ENCODE results near the gene SCUBE2.

Gene SCUBE2

DNA sequence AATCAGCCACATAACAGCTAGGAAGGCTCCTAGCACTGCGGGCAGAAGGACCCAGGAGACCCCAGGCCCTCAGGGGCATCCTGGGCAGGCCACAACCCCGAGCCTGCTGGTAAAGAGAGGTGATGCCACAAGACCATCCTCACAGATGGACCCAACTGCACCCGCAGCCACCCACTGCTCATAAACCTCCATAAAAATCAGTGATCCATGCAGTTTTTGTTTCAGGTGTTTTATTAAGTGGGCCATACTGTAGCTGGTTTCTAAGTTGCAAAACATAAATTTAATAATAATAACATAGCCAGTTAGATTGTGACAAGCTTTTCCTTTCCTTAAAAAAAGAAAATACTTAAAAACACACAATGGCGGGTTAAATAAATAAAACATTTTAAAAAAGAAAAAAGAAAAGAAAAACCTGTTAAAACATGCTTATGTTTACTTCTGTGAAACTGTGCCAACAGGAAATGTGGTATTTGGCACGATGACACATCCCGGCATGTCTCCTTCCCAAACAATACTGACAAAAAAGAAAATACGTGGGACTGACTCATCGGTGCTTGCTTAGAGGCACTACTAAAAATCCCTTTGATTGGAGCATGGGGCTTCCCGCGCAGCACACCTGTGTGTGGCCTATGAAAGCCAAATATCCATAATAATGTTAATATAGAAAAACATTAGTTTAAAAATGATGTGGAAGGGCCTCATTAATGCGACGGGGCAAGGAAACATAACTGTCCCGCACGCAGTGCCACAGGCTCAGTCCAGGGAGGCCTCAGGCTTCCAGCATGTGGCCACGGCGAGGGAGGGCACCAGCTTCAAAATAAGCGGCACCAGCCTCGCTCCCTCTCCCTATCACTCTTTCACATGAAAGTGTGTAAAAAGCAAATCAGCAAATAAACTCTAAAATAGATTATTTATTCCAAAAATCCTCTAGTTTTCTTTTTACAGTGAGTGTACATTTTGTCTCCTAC, 47.5 kb upstream of the SCUBE2 start:
- peak overlapping the region; percentile 69 for H3K27ac ChIP-seq (ENCODE audit: low read length, poor library complexity, severe bottlenecking)
- no peak overlapping the region for H2BK15ac ChIP-seq (ENCODE audit: low read depth, poor library complexity, severe bottlenecking)
- H3K14ac ChIP-seq (ENCODE audit: low read length in 2 of 2) = no peak overlapping the region
- H3K4me2 ChIP-seq (ENCODE audit: low read length, poor library complexity, severe bottlenecking) = no peak overlapping the region
- H3K4me3 ChIP-seq (ENCODE audit: insufficient read depth in 1 of 2, low read depth in 1 of 2, low read length in 2 of 2) = no peak overlapping the region
- H3K18ac ChIP-seq (ENCODE audit: low read depth in 1 of 2, low read length in 2 of 2) = peak overlapping the region in 1 of 2 experiments; percentile 37
- H2AK5ac ChIP-seq (ENCODE audit: low read length, severe bottlenecking) = no peak overlapping the region
- H3K36me3 ChIP-seq (ENCODE audit: control insufficient read depth in 1 of 2, insufficient read depth in 2 of 2, low read depth in 1 of 2, low read length in 2 of 2) = peaks cover 44 to 86% of the 10 kb centered on the region in 2 experiments
- H3K9me3 ChIP-seq (ENCODE audit: control insufficient read depth, low read length) = no peaks in the 10 kb centered on the region
- H3K23ac ChIP-seq (ENCODE audit: low read length in 2 of 2) = no peak overlapping the region
- H2BK12ac ChIP-seq (ENCODE audit: low read length in 2 of 2) = no peak overlapping the region
- no peak overlapping the region for H2AFZ ChIP-seq (ENCODE audit: low read depth, low read length)
- no peak overlapping the region for H3K4ac ChIP-seq (ENCODE audit: low read depth in 1 of 2, low read length in 2 of 2)
- DNase-seq = peak; percentile 79
- no peaks in the 10 kb centered on the region for H3K27me3 ChIP-seq (ENCODE audit: control insufficient read depth in 1 of 2, insufficient read depth in 1 of 2, low read length in 2 of 2)
- H4K91ac ChIP-seq (ENCODE audit: low read length) = no peak overlapping the region
- H3K4me1 ChIP-seq (ENCODE audit: control insufficient read depth, insufficient read depth, low read depth, low read length) = peaks cover 19% of the 10 kb centered on the region
- 49% methylated on average over 10 of the region's 18 CpGs for WGBS
- H2BK5ac ChIP-seq (ENCODE audit: low read depth, low read length, poor library complexity, severe bottlenecking) = no peak overlapping the region
- H3K9ac ChIP-seq (ENCODE audit: low read length) = peak overlapping the region; percentile 52
- H3K79me1 ChIP-seq (replicated peaks; ENCODE audit: low read length, poor library complexity, severe bottlenecking) = peaks cover 12% of the 10 kb centered on the region
- H4K8ac ChIP-seq (ENCODE audit: low read length) = no peak overlapping the region
- no peak overlapping the region for H2BK120ac ChIP-seq (ENCODE audit: low read depth, low read length)

DNA sequence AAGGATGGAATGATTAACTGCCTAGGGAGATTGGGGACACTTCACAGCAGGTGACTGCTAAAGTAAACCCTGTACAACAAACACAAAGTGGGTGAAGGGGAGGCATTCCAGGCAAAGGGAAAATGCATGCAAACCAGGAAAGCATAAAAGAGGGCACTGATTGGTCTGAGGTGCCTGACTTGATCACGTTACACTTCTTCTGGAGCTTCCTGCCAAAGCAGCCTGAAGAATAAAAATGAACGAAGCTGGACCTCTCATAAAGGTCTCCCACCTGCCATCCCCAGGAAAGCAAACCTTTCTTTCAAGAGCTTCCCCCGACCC, 46.7 kb upstream of the SCUBE2 start:
- H2AFZ ChIP-seq (ENCODE audit: low read depth, low read length) = no peak overlapping the region
- WGBS = 87% methylated on average over 3 of the region's 3 CpGs

DNA sequence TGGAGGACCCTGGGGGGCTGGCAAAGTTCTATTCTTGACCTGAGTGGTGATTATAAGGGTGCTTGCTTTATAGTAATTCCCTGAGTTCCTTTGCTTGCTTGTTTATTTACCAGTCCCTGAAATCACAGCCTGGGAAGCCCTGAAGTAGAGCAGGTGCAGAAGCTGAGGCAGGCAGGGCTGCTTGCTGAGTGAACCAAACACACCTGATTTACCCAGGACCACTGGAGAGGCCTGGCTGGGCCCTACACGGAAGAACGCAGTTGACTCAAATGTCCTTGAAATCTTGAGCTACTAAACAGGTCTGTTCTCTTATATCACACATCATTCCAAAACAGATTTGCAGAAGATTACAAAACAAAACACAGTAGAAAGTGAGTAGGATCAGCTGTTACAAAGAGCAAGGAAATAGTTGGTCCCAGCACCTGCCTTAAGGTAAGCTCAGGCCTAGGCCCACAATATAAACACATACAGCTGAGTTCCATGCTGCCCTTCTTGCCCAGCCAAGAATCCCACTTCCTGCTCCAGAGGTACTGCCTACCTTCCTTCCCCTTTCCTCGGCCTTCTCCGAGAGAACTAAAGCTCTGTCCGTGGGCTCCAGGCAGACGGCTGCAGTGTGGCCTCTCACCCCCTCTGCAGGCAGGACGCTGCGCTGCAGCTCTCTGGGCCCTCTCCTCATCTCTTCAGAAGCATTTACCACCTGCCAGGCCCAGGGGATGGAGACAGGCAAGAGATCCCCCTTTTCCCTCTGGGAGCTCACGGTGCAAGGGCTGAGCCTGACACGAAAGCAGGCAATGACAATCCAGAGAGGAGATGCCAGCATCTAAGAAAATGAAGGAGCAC, 46.1 kb upstream of the SCUBE2 start:
- H2BK120ac ChIP-seq (ENCODE audit: low read depth, low read length) = no peak overlapping the region

More for the DNA sequence above, 46.7 kb upstream of the SCUBE2 start:
- no peaks in the 10 kb centered on the region for H3K9me3 ChIP-seq (ENCODE audit: control insufficient read depth, low read length)
- H2BK5ac ChIP-seq (ENCODE audit: low read depth, low read length, poor library complexity, severe bottlenecking) = no peak overlapping the region
- H3K4me3 ChIP-seq (ENCODE audit: insufficient read depth in 1 of 2, low read depth in 1 of 2, low read length in 2 of 2) = no peak overlapping the region
- H3K36me3 ChIP-seq (ENCODE audit: control insufficient read depth in 1 of 2, insufficient read depth in 2 of 2, low read depth in 1 of 2, low read length in 2 of 2) = peaks cover 39 to 86% of the 10 kb centered on the region in 2 experiments
- no peak overlapping the region for H3K4me2 ChIP-seq (ENCODE audit: low read length, poor library complexity, severe bottlenecking)
- no peak overlapping the region for H3K18ac ChIP-seq (ENCODE audit: low read depth in 1 of 2, low read length in 2 of 2)
- H3K4me1 ChIP-seq (ENCODE audit: control insufficient read depth, insufficient read depth, low read depth, low read length) = peaks cover 19% of the 10 kb centered on the region
- peak overlapping the region; percentile 52 for H3K9ac ChIP-seq (ENCODE audit: low read length)
- no peak overlapping the region for H2BK120ac ChIP-seq (ENCODE audit: low read depth, low read length)
- no peak overlapping the region for H3K14ac ChIP-seq (ENCODE audit: low read length in 2 of 2)
- no peak overlapping the region for H3K4ac ChIP-seq (ENCODE audit: low read depth in 1 of 2, low read length in 2 of 2)
- no peak overlapping the region for H4K91ac ChIP-seq (ENCODE audit: low read length)
- no peak overlapping the region for H2BK12ac ChIP-seq (ENCODE audit: low read length in 2 of 2)
- H3K79me1 ChIP-seq (replicated peaks; ENCODE audit: low read length, poor library complexity, severe bottlenecking) = peaks cover 7% of the 10 kb centered on the region
- no peak overlapping the region for H2BK15ac ChIP-seq (ENCODE audit: low read depth, poor library complexity, severe bottlenecking)
- H3K23ac ChIP-seq (ENCODE audit: low read length in 2 of 2) = no peak overlapping the region
- no peak for DNase-seq
- peak overlapping the region; percentile 69 for H3K27ac ChIP-seq (ENCODE audit: low read length, poor library complexity, severe bottlenecking)
- H3K27me3 ChIP-seq (ENCODE audit: control insufficient read depth in 1 of 2, insufficient read depth in 1 of 2, low read length in 2 of 2) = no peaks in the 10 kb centered on the region
- no peak overlapping the region for H2AK5ac ChIP-seq (ENCODE audit: low read length, severe bottlenecking)
- no peak overlapping the region for H4K8ac ChIP-seq (ENCODE audit: low read length)

DNA sequence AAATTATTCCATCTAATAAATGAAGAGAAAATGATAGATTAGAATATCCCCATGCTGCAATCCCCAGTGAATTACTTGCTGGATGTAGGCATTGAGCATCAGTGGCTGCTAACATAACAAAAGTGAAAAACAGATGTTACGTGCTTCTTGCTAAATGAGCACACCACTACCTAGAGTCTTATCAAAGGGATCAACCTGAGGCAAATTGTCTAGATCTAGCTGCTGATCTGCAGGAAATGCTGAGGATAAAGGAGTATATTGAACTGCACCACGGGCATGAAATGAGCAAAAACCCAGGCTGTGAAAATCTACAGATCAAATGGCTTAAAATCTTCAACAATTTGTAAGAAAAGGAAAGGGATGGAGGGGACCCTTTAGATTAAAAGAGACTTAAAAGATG, 45.3 kb upstream of the SCUBE2 start:
- H2BK120ac ChIP-seq (ENCODE audit: low read depth, low read length) = no peak overlapping the region
- no peak overlapping the region for H4K91ac ChIP-seq (ENCODE audit: low read length)
- H3K79me1 ChIP-seq (replicated peaks; ENCODE audit: low read length, poor library complexity, severe bottlenecking) = peaks cover 4% of the 10 kb centered on the region
- peaks cover 32 to 80% of the 10 kb centered on the region in 2 experiments for H3K36me3 ChIP-seq (ENCODE audit: control insufficient read depth in 1 of 2, insufficient read depth in 2 of 2, low read depth in 1 of 2, low read length in 2 of 2)
- H3K4ac ChIP-seq (ENCODE audit: low read depth in 1 of 2, low read length in 2 of 2) = no peak overlapping the region
- no peak overlapping the region for H2AK5ac ChIP-seq (ENCODE audit: low read length, severe bottlenecking)
- no peak overlapping the region for H2BK12ac ChIP-seq (ENCODE audit: low read length in 2 of 2)
- H2BK5ac ChIP-seq (ENCODE audit: low read depth, low read length, poor library complexity, severe bottlenecking) = no peak overlapping the region
- H3K4me1 ChIP-seq (ENCODE audit: control insufficient read depth, insufficient read depth, low read depth, low read length) = peaks cover 19% of the 10 kb centered on the region
- H2BK15ac ChIP-seq (ENCODE audit: low read depth, poor library complexity, severe bottlenecking) = no peak overlapping the region
- no peak overlapping the region for H3K9ac ChIP-seq (ENCODE audit: low read length)
- H3K14ac ChIP-seq (ENCODE audit: low read length in 2 of 2) = no peak overlapping the region
- no peak for DNase-seq
- WGBS = 100% methylated on average over 2 of the region's 2 CpGs
- H3K27me3 ChIP-seq (ENCODE audit: control insufficient read depth in 1 of 2, insufficient read depth in 1 of 2, low read length in 2 of 2) = no peaks in the 10 kb centered on the region
- no peak overlapping the region for H3K4me2 ChIP-seq (ENCODE audit: low read length, poor library complexity, severe bottlenecking)
- H3K23ac ChIP-seq (ENCODE audit: low read length in 2 of 2) = no peak overlapping the region
- H3K4me3 ChIP-seq (ENCODE audit: insufficient read depth in 1 of 2, low read depth in 1 of 2, low read length in 2 of 2) = no peak overlapping the region
- no peak overlapping the region for H3K18ac ChIP-seq (ENCODE audit: low read depth in 1 of 2, low read length in 2 of 2)
- no peak overlapping the region for H4K8ac ChIP-seq (ENCODE audit: low read length)
- H2AFZ ChIP-seq (ENCODE audit: low read depth, low read length) = no peak overlapping the region
- no peaks in the 10 kb centered on the region for H3K9me3 ChIP-seq (ENCODE audit: control insufficient read depth, low read length)
- H3K27ac ChIP-seq (ENCODE audit: low read length, poor library complexity, severe bottlenecking) = no peak overlapping the region

More for the DNA sequence above, 46.1 kb upstream of the SCUBE2 start:
- peak overlapping the region in 1 of 2 experiments; percentile 51 for H3K23ac ChIP-seq (ENCODE audit: low read length in 2 of 2)
- no peak overlapping the region for H2AFZ ChIP-seq (ENCODE audit: low read depth, low read length)
- no peaks in the 10 kb centered on the region for H3K9me3 ChIP-seq (ENCODE audit: control insufficient read depth, low read length)
- no peak overlapping the region for H2BK15ac ChIP-seq (ENCODE audit: low read depth, poor library complexity, severe bottlenecking)
- H2BK5ac ChIP-seq (ENCODE audit: low read depth, low read length, poor library complexity, severe bottlenecking) = no peak overlapping the region
- H4K91ac ChIP-seq (ENCODE audit: low read length) = no peak overlapping the region
- peaks cover 33 to 83% of the 10 kb centered on the region in 2 experiments for H3K36me3 ChIP-seq (ENCODE audit: control insufficient read depth in 1 of 2, insufficient read depth in 2 of 2, low read depth in 1 of 2, low read length in 2 of 2)
- peak overlapping the region in 1 of 2 experiments; percentile 67 for H3K18ac ChIP-seq (ENCODE audit: low read depth in 1 of 2, low read length in 2 of 2)
- H4K8ac ChIP-seq (ENCODE audit: low read length) = peak overlapping the region; percentile 27
- no peak overlapping the region for H2AK5ac ChIP-seq (ENCODE audit: low read length, severe bottlenecking)
- no peak overlapping the region for H3K27ac ChIP-seq (ENCODE audit: low read length, poor library complexity, severe bottlenecking)
- no peak overlapping the region for H3K4me2 ChIP-seq (ENCODE audit: low read length, poor library complexity, severe bottlenecking)
- H3K4ac ChIP-seq (ENCODE audit: low read depth in 1 of 2, low read length in 2 of 2) = no peak overlapping the region
- no peaks in the 10 kb centered on the region for H3K27me3 ChIP-seq (ENCODE audit: control insufficient read depth in 1 of 2, insufficient read depth in 1 of 2, low read length in 2 of 2)
- no peak overlapping the region for H2BK12ac ChIP-seq (ENCODE audit: low read length in 2 of 2)
- 24% methylated on average over 10 of the region's 10 CpGs for WGBS
- H3K4me1 ChIP-seq (ENCODE audit: control insufficient read depth, insufficient read depth, low read depth, low read length) = peaks cover 19% of the 10 kb centered on the region
- H3K9ac ChIP-seq (ENCODE audit: low read length) = peak overlapping the region; percentile 52
- no peak overlapping the region for H3K4me3 ChIP-seq (ENCODE audit: insufficient read depth in 1 of 2, low read depth in 1 of 2, low read length in 2 of 2)
- peak; percentile 78 for DNase-seq
- H3K14ac ChIP-seq (ENCODE audit: low read length in 2 of 2) = no peak overlapping the region
- H3K79me1 ChIP-seq (replicated peaks; ENCODE audit: low read length, poor library complexity, severe bottlenecking) = peaks cover 7% of the 10 kb centered on the region

Measured in mesenchymal stem cell (in vitro differentiated cells and primary cell).